ENCODE data around the gene SULT2B1.

The SULT2B1 gene

DNA sequence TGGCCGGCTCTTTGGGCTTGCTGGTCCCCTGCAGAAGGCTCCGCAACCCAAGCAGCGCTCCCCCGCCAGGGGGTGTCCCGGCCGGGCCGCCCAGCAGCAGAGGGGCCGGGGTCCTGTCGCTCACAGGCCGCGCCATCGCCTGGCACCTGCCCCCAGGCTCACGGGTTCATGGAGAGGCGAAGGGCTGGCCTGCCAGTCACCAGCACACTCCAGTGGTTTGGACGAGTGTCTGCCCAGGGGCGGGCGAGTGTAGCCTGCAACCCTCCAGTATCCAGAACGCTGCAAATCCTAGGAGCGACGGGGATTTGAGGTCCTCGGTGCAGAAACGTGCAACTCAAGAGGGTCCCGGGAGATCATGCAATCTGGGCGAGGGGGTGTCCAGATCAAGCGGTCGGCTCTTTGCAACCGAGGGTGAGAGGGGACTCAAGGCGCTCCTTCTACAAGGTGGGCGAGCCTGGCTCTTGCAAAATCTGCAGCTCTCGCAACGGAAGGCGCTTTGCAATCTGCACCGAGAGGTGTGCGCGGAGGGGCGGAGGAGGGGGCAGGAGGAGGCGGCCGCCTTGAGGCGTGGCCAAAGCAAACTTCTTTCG lies 85.0 kb downstream of the SULT2B1 start, which contains the start of gene DBP:
DBP (minus strand) TSS at position 521 of the 590 bp plus-strand sequence; CDS start at position 136, 385 bp downstream.
- peak; percentile 72 for DNase-seq

DNA sequence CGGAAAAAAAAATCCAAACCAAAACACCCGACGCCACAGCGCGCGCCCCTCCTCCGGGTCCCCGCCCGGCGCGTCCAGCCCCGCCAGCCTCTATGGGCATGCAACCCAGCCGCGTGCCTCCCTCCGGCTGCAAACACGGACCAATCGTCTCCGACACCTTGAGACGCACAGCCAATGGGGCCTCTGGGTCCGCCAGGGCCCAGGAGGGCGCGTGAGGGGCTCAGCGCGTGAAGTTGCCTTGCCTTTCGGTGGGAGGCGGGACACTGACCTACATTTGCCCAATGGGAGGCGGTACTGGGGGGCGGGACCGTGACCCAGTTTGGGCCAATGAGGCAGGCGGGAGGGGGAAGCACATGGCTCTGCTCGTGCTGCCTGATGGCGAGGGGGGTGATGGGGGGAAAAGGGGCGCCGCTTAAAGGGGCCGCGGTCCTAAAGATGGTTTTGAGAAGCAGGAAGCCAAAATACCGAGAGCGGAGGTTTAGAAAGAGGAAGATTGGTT lies 85.5 kb downstream of the SULT2B1 start:
- DNase-seq, result peak; percentile 100

DNA sequence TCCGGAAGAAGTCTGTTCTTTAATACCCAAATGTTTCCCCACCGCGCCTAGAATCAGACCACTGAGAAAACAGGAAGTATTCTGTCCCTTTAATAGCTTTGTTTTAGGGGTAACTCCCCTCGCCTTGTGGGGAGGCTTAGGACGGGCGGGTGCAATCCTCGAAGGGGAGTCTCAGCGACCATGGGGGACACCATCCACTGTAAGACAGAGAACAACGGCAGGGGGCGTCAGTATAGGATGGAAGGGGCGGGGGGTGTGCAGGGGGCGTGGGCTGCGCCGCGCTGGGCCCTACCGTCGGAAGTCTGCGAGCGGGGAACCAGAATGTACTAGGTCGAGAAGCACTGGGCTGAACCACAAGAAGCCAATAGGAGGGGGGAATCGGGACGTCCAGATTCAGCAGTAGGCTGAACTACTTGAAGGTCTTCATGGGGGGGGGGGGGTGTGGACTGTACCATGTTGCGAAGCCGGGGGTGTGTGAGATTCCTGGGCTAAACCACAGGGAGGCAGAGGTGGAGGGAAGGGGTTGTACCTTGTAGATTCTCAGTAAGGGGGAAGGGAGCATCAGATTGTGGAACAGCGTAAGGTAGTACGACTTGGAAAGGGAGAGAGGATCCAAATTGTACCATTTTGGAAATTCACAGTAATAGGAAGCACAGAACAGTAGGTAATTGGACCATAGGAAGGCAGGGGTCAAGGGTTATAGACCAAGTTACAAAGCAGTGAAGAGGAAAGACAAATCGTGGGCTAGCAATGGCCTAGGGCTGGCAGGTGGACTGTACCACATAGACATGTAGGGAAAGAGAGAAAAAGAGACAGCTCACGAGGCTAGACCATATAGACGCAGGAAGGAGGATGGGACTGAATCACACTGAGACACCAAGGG lies 86.2 kb downstream of the SULT2B1 start:
- peak; percentile 96 for DNase-seq

DNA sequence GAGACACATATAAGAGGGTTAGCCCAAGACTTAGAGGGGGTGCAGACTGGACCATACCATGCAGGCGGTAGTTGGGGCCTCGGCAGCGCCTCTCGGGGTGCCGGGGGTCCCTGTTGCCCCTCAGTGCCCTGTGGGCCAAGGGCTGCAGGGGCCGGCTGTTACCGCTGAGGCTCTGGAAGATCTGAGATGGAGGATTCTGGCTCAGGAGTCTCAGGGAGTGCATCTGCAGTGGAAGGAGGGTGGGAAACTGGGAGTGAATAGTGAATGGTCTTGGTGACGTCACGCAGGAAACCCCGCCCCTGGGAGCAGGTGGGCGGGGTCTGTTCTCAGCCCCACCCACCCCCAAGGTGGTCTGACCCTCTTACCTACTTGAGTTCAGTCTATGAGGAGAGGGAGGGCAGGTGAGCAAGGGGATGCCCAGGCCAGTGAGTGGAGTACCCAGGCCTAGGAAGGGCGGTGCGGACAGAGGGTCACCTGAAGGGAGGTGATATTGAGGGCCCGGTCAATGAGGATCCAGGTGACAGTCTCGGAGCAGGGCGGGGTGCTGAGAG lies 86.9 kb downstream of the SULT2B1 start:
- DNase-seq, result no peak

DNA sequence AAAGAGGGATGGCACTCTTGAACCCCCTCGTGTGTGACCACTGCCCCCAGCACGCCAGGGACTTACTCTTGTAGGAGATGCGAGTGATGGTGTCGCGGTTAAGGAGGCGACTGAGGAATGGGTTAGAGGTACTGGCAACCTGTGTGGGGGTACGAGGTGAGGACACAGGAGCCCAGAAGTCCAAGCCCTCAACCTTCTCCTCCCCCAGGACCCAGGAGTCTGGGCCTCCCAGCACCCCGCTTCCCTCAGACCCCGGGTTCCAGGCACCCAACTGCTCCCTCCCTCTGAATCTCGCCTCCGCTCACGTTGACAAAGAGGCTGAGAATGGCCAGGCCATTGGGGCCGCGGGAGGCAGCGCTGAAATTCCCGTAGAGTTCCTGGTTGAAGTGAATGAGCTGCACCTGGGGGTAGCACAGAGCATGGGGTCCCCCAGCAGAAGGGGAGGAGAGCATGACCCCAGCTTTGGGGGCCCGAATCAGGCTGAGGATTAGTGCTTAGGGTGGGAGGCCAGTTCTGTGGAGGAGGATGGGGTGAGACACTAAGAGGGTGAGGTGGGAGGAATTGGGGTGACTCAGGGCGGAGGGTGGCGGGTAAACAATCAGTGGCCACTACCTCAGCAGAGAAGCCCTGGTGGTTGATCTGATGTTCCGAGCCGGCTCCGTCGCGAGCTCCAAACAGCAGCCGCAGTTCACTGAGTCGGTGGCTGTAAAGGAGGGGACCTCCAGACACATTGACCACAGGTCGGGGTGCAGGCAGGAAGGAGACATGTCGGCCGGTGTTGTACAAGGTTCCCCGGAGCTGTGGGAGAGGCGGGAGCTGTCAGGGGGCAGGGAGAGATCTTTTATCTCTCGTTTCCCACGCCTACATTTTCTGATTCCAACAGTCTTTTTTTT lies 87.8 kb downstream of the SULT2B1 start:
- no peak for DNase-seq

DNA sequence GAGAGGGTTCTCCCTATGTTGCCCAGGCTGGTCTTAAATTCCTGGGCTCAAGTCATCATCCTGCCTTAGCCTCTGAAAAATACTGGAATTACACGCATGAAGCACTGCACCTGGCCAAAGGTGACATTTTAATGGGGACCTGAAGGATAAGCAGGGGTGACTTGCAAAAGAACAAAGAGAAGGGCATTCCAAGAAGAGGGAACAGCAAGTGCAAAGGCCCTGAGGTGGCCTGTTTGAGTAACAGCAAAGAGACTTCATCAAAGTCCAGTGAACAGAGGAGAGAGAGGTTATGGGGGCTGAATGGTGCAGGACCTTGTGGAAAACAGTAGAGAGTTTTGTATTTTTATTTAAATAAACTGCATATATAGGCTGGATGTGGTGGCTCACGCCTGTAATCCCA lies 89.9 kb downstream of the SULT2B1 start:
- no peak for DNase-seq

DNA sequence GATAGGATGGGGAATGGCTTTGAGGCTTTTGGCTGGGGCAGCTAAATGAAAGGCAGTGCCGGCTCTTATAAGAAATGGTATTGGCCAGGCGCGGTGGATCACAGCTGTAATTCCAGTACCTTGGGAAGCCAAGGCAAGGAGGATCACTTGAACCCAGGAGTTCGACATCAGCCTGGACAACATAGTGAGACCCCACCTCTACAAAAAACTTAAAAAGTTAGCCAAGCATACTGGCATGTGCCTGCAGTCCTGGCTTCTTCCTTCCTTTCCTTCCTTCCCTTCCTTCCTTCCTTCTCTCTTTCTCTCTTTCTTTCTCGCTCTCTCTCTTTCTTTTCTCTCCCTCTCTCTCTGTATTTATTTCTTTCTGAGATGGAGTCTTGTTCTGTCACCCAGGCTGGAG lies 90.9 kb downstream of the SULT2B1 start:
- no peak for DNase-seq

DNA sequence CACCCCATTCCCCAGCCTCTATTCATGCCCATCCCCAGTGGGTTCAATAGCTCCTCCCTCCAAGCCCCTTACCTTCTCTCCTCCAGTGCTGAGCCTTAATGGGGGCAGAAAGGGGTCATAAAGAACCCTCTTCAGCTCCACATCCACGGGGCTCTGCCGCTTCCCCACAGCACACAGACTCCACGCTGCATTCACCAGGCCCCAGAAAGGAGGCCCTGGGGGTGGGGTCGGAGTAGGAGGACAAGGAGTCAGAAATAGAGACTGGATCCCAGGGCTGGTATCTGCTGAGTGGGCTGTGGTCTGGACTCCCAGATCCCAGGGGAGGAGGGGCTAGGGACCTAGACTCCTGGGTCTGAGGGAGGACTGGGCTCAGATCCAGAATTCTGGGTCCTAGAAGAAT lies 92.4 kb downstream of the SULT2B1 start:
- DNase-seq, result no peak

DNA sequence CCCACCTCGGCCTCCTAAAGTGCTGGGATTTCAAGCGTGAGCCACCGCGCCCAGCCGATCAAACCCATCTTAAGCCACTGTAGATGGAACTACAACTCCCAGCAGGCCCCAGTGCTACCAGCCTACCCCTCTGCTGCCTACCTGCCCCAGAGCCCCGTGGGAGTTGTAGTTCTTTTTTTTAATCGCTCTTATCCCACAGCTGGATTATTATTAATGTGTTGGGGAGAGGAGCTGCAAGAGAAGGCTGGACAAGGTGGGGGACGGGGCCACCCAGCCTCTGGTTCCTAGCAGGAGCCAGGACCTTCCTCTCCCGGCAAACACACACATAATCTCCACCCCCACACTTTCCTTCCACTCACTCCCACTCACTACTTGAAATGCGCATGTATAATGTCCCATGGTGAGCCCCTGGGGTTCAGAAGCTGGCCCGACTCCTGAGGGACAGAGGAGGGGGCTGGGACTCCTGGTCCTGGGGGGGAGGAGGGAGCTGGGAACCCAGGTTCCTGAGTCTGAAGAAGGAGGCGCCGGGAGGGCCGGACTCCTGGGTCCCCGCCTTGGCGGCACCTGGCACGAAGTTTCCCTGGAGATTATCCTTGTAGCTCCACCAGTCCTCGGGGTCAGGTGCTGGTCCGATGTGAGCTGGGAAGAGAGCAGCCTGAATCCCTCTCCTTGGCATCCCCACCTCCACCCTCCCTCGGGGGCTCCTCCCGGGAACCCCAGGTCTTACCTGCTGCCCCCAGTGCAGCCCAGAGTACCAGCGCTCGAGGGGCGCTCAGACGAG lies 93.1 kb downstream of the SULT2B1 start:
- DNase-seq, result peak; percentile 60

DNA sequence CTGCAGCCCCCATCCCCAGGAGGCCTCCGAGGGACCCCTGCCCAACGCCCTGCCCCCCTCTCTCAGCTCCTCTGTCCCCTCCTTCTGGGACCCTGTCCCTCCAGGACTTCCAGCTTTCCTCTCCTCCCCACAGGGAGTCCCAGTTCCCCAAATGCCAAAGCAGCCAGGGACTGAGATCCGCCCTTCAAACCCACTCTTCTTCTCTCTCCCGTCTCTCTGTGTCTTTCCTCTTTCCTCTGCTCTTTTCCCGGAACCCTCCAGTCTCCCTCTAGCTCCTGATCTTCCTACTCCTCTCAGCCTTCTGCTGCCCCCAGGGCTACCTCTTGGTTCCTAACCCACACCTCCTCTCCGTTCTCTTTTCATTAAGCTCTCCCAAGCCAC lies 93.6 kb downstream of the SULT2B1 start:
- DNase-seq, result no peak

DNA sequence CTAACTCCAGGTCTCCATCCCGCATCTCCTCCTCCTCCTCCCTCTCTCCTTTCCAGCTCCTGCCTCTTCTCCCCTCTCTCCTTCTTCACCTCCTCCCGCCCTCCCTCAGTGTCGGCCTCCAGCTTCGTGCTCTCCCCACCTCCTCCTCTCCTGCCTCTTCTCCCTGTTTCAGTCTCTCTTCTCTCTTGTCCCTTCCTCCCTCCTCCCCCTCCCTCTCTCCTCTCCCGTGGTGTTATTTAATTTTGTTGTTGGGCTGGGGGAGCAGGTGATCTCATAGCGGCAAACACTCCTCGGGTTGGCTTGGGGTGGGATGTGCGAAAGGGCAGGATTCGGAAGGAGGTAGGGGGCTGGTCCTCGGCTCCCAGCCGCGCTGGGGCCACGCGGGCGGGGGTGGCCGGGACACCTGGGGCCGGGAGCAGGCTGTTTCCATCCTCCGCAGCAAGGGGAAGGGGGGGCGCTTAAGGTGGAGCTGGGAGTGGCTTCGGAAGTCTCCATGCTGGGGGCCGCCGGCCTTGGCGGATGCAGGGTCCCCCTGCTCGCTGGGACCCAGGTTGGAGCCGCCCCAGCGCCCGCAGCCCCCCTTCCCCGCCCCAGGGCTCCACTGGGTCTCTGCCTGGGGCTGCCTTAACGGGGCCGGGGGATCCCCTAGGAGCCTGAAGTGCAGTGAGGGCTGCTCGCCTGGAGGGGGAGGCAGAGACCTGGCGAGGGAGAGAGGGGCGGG lies 94.2 kb downstream of the SULT2B1 start, which contains the start of gene CA11:
CA11 (minus strand) TSS at position 187 of the 721 bp plus-strand sequence. CDS start 555 bp downstream, outside the sequence.
- peak; percentile 74 for DNase-seq

DNA sequence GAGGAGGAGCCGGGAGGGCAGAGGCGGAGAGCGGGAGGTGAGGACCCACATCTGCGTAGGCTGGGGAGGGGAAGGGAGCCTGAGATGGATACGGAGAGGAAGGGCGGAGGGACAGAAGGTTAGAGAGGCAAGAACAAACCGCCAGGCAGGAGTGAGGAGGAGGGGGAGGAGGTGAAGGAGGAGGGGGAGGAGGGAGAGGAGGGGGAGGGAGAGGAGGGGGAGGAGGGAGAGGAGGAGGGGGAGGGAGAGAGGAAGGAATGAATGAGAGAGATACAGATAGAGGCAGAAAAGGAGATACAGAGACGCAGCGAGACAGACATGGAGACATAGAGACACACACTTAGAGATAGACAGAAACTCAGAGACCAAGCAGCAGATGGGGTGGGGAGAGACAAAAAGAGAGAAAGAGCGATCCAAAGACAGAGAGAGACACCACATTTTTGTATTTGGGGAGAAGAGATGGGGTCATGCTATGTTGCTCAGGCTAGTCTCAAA lies 94.8 kb downstream of the SULT2B1 start:
- DNase-seq, result no peak

DNA sequence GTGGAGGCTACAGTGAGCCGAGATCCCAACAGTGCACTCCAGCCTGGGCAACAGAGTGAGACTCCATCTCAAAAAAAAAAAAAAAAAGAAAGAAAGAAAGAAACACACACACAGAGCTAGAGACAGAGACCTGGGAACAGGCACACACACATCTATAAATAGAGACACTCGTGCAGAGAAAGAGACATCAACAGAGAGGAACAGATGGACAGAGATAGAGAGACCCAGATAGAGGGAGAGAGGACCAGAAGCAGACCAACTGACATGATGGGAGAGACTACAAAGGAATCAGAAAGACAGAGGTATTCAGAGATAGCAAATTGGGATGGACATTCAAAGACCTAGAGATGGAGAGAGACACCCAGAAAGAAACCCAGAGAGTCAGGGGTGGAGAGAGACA lies 96.2 kb downstream of the SULT2B1 start:
- no peak for DNase-seq

All from MV-4-11 (cell line).